Liver (tissue), 9 donors: Measurements from ENCODE around the gene C1orf21. TPM values are rescaled to one million over a fixed set of nuclear protein-coding genes. Genes with fewer than 3 reads are reported as not detected.

Experiments used
- DNase-seq: peaks from one replicate; pipeline ENCODE4 v3.0.0-alpha.2; 2017; ENCODE audit warnings: low spot score
- H3K27ac ChIP-seq, 2 donors: one replicate each; pipeline ENCODE4 v1.7.0; 2013; ENCODE audit warnings: inconsistent platforms in 2 of 2, low read length in 2 of 2, control low read depth in 1 of 2, low read depth in 1 of 2, mild to moderate bottlenecking in 1 of 2
- H3K27me3 ChIP-seq, 4 donors: one replicate each; pipeline versions ENCODE4 v1.6.1 to v1.7.0; 2013; ENCODE audit warnings: low read length in 3 of 4, inconsistent platforms in 1 of 4, mild to moderate bottlenecking in 1 of 4, moderate library complexity in 1 of 4; ENCODE audit not compliant: control insufficient read depth in 4 of 4, insufficient read depth in 4 of 4
- H3K36me3 ChIP-seq, 4 donors: one replicate each; pipeline versions ENCODE4 v1.6.1 to v1.7.0; 2013; ENCODE audit warnings: low read length in 3 of 4, mild to moderate bottlenecking in 3 of 4, low read depth in 1 of 4, moderate library complexity in 1 of 4; ENCODE audit not compliant: control insufficient read depth in 4 of 4, insufficient read depth in 3 of 4
- H3K4me1 ChIP-seq, 4 donors: one replicate each; pipeline versions ENCODE4 v1.6.1 to v1.7.0; 2013; ENCODE audit warnings: low read length in 3 of 4, mild to moderate bottlenecking in 3 of 4, moderate library complexity in 1 of 4; ENCODE audit not compliant: control insufficient read depth in 4 of 4, insufficient read depth in 4 of 4
- H3K4me3 ChIP-seq, 3 donors: one replicate each; pipeline versions ENCODE4 v1.6.1 to v1.7.0; 2013; ENCODE audit warnings: low read length in 3 of 3, control low read depth in 1 of 3, low read depth in 1 of 3, mild to moderate bottlenecking in 1 of 3
- H3K9ac ChIP-seq, 2 donors: one replicate each; pipeline ENCODE4 v1.7.0; 2013; ENCODE audit warnings: low read length in 2 of 2, mild to moderate bottlenecking in 2 of 2, moderate library complexity in 2 of 2, control low read depth in 1 of 2, low read depth in 1 of 2
- H3K9me3 ChIP-seq, 4 donors: one replicate each; pipeline versions ENCODE4 v1.6.1 to v1.7.0; 2013; ENCODE audit warnings: low read length in 3 of 4; ENCODE audit not compliant: control insufficient read depth in 4 of 4
- EGR1 ChIP-seq, 2 donors: IDR thresholded peaks; 2 replicates each; pipeline ENCODE4 v1.6.1; 2016 to 2018; ENCODE audit warnings: antibody characterized with exemption in 2 of 2, low read depth in 2 of 2
- FOXA1 ChIP-seq: IDR thresholded peaks from 2 replicates; pipeline ENCODE4 v1.6.1; 2016; ENCODE audit warnings: antibody characterized with exemption
- FOXA2 ChIP-seq: IDR thresholded peaks from 2 replicates; pipeline ENCODE4 v1.6.1; 2016; ENCODE audit warnings: antibody characterized with exemption
- GABPA ChIP-seq, 2 donors: IDR thresholded peaks in 1 of 2; conservative IDR thresholded peaks in 1 of 2; 2 replicates each; pipeline ENCODE4 v1.6.1; 2016; ENCODE audit warnings: antibody characterized with exemption in 2 of 2, mild to moderate bottlenecking in 1 of 2, moderate library complexity in 1 of 2
- HNF4A ChIP-seq, 2 donors: conservative IDR thresholded peaks; 2 replicates each; pipeline ENCODE4 v1.6.1; 2016; ENCODE audit warnings: antibody characterized with exemption in 2 of 2, mild to moderate bottlenecking in 2 of 2
- HNF4G ChIP-seq: IDR thresholded peaks from 2 replicates; pipeline ENCODE4 v1.6.1; 2016; ENCODE audit warnings: antibody characterized with exemption
- JUND ChIP-seq, 2 donors: IDR thresholded peaks; 2 replicates each; pipeline ENCODE4 v1.6.1; 2016; ENCODE audit warnings: antibody characterized with exemption in 2 of 2
- MAX ChIP-seq: IDR thresholded peaks from 2 replicates; pipeline ENCODE4 v1.6.1; 2016; ENCODE audit warnings: antibody characterized with exemption
- NR2F2 ChIP-seq: IDR thresholded peaks from 2 replicates; pipeline ENCODE4 v1.6.1; 2016; ENCODE audit warnings: antibody characterized with exemption
- RAD21 ChIP-seq, 2 donors: IDR thresholded peaks; 2 replicates each; pipeline ENCODE4 v1.6.1; 2016; ENCODE audit warnings: antibody characterized with exemption in 2 of 2, mild to moderate bottlenecking in 2 of 2
- RXRA ChIP-seq, 2 donors: IDR thresholded peaks; 2 replicates each; pipeline ENCODE4 v1.6.1; 2017 to 2018; ENCODE audit warnings: antibody characterized with exemption in 2 of 2, mild to moderate bottlenecking in 1 of 2
- SP1 ChIP-seq: IDR thresholded peaks from 2 replicates; pipeline ENCODE4 v1.6.1; 2018; ENCODE audit warnings: antibody characterized with exemption, mild to moderate bottlenecking
- TAF1 ChIP-seq: conservative IDR thresholded peaks from 2 replicates; pipeline ENCODE4 v1.6.1; 2016; ENCODE audit warnings: antibody characterized with exemption, mild to moderate bottlenecking
- YY1 ChIP-seq: IDR thresholded peaks from 2 replicates; pipeline ENCODE4 v1.6.1; 2016; ENCODE audit warnings: antibody characterized with exemption, mild to moderate bottlenecking
- ZBTB33 ChIP-seq: IDR thresholded peaks from 2 replicates; pipeline ENCODE4 v1.6.1; 2016; ENCODE audit warnings: antibody characterized with exemption
- WGBS: extraction: QIAGEN DNeasy Blood & Tissue Kit; methylation state at CpG from one replicate; pipeline ENCODE4 v1.1.7; 2013; 5-methylcytosine and 5-hydroxymethylcytosine counted together
- polyA plus RNA-seq, 2 donors: library from polyadenylated mRNA; stranded (reverse) in 1 of 2; unstranded in 1 of 2; fragments of 200-250 nt in 1 of 2; fragments of >200 nt in 1 of 2; fragmentation: Nextera tagmentation in 1 of 2; extraction: Ambion mirVana in 1 of 2; gene quantifications; one replicate each; pipeline versions ENCODE4 v1.2.1 to v1.2.3, GENCODE V29; 2013 to 2015
- total RNA-seq, 2 donors: library from RNA; depleted of rRNA; stranded (reverse); fragments of >200 nt; gene quantifications; one replicate each; pipeline ENCODE4 v1.2.3, GENCODE V29; 2014
- TF ChIP-seq, protein P1 (sequence below): IDR thresholded peaks from 2 replicates; pipeline ENCODE4 v1.6.1; 2016; ENCODE audit warnings: antibody characterized with exemption, mild to moderate bottlenecking
- TF ChIP-seq, protein P2 (sequence below): IDR thresholded peaks from 2 replicates; pipeline ENCODE4 v1.6.1; 2016; ENCODE audit warnings: antibody characterized with exemption
- TF ChIP-seq, protein P3 (sequence below): fragments of 150-350 bp; IDR thresholded peaks from 2 replicates; pipeline ENCODE4 v1.5.1; 2017; ENCODE audit warnings: improper control_type of control experiment, low read depth, low read length; ENCODE audit not compliant: missing input control
- donor health status: healthy.
- donor health status: healthy.
- donor health status: healthy.
- donor health status: healthy.
- donor health status: healthy.

C1orf21 gene
- total and polyA plus RNA-seq, 4 donors = 2.3 to 21.3 (median 13.4) TPM

GRCh38 chr1:184559117-184559713 is 172.4 kb downstream of the C1orf21 start:
- H3K4me3 ChIP-seq = no peak overlapping the region
- no peaks in the 10 kb centered on the region for H3K36me3 ChIP-seq
- TF ChIP-seq JUND (IDR thresholded peaks at IDR 0.05) (no peak), TAF1 (no peak), NR2F2 (no peak), EGR1 (IDR thresholded peaks at IDR 0.05; ENCODE audit: low read depth in 2 of 2) (no peak), MAX (no peak), HNF4A (conservative IDR thresholded peaks at IDR 0.05) (no peak), GABPA (IDR thresholded peaks at IDR 0.05 in 1 of 2, conservative IDR thresholded peaks at IDR 0.05 in 1 of 2) (no peak), RXRA (IDR thresholded peaks at IDR 0.05) (no peak), SP1 (no peak), RAD21 (IDR thresholded peaks at IDR 0.05) (no peak), FOXA2 (no peak), YY1 (no peak), ZBTB33 (no peak), HNF4G (no peak), FOXA1 (no peak)
- TF ChIP-seq, protein P1, sequence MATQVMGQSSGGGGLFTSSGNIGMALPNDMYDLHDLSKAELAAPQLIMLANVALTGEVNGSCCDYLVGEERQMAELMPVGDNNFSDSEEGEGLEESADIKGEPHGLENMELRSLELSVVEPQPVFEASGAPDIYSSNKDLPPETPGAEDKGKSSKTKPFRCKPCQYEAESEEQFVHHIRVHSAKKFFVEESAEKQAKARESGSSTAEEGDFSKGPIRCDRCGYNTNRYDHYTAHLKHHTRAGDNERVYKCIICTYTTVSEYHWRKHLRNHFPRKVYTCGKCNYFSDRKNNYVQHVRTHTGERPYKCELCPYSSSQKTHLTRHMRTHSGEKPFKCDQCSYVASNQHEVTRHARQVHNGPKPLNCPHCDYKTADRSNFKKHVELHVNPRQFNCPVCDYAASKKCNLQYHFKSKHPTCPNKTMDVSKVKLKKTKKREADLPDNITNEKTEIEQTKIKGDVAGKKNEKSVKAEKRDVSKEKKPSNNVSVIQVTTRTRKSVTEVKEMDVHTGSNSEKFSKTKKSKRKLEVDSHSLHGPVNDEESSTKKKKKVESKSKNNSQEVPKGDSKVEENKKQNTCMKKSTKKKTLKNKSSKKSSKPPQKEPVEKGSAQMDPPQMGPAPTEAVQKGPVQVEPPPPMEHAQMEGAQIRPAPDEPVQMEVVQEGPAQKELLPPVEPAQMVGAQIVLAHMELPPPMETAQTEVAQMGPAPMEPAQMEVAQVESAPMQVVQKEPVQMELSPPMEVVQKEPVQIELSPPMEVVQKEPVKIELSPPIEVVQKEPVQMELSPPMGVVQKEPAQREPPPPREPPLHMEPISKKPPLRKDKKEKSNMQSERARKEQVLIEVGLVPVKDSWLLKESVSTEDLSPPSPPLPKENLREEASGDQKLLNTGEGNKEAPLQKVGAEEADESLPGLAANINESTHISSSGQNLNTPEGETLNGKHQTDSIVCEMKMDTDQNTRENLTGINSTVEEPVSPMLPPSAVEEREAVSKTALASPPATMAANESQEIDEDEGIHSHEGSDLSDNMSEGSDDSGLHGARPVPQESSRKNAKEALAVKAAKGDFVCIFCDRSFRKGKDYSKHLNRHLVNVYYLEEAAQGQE = no peak
- TF ChIP-seq, protein P2, sequence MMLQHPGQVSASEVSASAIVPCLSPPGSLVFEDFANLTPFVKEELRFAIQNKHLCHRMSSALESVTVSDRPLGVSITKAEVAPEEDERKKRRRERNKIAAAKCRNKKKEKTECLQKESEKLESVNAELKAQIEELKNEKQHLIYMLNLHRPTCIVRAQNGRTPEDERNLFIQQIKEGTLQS = no peak
- TF ChIP-seq, protein P3, sequence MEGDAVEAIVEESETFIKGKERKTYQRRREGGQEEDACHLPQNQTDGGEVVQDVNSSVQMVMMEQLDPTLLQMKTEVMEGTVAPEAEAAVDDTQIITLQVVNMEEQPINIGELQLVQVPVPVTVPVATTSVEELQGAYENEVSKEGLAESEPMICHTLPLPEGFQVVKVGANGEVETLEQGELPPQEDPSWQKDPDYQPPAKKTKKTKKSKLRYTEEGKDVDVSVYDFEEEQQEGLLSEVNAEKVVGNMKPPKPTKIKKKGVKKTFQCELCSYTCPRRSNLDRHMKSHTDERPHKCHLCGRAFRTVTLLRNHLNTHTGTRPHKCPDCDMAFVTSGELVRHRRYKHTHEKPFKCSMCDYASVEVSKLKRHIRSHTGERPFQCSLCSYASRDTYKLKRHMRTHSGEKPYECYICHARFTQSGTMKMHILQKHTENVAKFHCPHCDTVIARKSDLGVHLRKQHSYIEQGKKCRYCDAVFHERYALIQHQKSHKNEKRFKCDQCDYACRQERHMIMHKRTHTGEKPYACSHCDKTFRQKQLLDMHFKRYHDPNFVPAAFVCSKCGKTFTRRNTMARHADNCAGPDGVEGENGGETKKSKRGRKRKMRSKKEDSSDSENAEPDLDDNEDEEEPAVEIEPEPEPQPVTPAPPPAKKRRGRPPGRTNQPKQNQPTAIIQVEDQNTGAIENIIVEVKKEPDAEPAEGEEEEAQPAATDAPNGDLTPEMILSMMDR = no peak
- 91% methylated on average over 1 of the region's 1 CpG for WGBS
- DNase-seq = no peak
- no peaks in the 10 kb centered on the region for H3K4me1 ChIP-seq
- no peaks in the 10 kb centered on the region for H3K27me3 ChIP-seq
- H3K27ac ChIP-seq = no peak overlapping the region
- no peak overlapping the region for H3K9ac ChIP-seq
- no peaks in the 10 kb centered on the region for H3K9me3 ChIP-seq
